ENCODE results near the gene ZNF33B.
"Not testable (repeated sequence)": the region's sequence is repeated elsewhere in the genome, so short reads cannot be mapped to it uniquely, and the experiment has no call there.

The ZNF33B gene

DNA sequence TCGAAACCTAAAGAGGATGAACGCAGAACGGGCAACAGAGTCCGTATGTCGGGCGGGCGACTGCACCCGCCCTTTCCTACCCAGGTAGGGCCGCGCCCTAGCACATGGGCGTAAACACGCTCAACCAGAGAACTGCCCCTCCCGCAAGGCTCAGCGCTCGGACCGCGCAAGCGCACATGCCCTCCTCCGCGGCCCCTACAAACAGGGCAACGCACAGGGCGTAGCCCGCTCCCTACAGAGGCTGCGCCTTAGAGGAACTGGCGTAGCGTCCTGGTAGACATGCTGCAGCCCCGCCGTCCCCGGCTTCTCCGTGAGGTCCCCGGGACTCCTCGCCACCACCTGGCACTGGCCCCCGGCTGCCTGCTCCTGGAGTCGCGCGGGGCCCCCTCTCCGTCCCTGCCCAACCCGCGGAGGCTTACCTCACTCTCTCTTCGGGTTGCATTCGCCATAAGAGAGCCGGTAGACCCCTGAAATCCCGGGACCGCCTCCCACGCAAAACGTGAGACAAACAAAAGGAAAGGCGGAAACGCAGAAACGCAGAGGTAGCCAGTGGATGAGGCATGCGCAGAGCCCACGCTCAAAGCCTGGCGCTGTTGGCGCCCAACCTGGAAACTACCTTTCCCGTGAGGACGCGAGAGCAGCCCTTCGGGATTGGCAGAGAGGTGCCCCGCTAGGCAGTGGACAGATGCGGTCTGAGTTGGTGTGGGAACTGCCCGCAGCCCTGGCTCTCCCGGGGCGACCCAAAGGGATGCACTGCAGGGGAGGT, at the start of gene ZNF33B:
ZNF33B (minus strand) TSS at position 516 of the 766 bp plus-strand sequence. CDS start 1,642 bp downstream, outside the sequence.
- DNase-seq (ENCODE audit: extremely low spot score, insufficient read length, low read depth): peak; percentile 80
- FAIRE-seq: peak; percentile 98

DNA sequence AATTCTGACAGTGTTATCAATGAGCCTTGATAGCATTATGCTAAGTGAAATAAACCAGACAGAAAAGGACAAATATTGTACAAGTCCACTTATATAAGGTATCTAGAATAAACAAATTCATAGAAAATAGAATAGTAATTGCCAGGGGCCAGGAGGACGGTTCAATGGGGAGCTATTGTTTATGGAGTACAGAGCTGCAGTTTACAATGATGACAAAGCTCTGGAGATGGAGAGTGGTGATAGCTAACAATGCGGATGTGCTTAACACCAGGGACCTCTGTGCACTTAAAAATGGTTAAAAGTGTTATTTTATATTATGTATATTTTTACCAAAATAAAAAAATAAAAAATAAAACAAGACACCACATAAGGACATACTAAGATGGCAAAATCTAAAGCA, 46.1 kb upstream of the ZNF33B start:
- DNase-seq (ENCODE audit: extremely low spot score, insufficient read length, low read depth) (no peak), FAIRE-seq (no peak)

DNA sequence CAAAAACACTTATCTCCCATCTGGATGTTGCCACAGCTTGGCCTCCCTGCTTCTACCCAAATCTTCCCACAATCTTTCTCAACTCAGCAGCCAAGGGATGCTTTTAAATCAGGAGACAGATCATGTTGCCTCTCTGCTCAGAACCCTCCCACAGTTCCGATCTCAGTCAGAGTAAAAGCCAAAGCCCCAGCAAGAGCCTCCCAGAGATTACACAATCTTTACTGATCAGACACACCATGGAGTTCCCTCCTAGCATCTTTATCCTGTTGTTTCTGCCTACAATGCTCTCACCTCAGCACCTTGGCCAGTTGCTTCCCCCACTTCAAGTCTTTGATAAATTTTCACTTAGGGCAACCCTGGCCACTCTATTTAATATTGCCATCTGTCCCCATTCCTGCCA, 41.9 kb upstream of the ZNF33B start:
- DNase-seq (ENCODE audit: extremely low spot score, insufficient read length, low read depth): no peak
- FAIRE-seq: no peak

DNA sequence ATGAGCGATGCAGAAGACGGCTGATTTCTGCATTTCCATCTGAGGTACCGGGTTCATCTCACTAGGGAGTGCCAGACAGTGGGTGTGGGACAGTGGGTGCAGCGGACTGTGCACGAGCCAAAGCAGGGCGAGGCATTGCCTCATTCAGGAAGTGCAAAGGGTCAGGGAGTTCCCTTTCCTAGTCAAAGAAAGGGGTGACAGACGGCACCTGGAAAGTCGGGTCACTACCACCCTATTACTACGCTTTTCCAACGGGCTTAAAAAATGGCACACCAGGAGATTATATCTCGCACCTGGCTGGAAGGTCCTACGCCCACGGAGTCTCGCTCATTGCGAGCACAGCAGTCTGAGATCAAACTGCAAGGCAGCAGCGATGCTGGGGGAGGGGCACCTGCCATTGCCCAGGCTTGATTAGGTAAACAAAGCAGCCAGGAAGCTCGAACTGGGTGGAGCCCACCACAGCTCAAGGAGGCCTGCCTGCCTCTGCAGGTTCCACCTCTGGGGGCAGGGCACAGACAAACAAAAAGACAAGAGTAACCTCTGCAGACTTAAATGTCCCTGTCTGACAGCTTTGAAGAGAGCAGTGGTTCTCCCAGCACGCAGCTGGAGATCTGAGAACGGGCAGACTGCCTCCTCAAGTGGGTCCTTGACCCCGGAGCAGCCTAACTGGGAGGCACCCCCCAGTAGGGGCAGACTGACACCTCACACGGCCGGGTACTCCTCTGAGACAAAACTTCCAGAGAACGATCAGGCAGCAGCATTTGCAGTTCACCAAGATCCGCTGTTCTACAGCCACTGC, 27.0 kb upstream of the ZNF33B start:
- not testable (repeated sequence) for DNase-seq (ENCODE audit: extremely low spot score, insufficient read length, low read depth); FAIRE-seq

DNA sequence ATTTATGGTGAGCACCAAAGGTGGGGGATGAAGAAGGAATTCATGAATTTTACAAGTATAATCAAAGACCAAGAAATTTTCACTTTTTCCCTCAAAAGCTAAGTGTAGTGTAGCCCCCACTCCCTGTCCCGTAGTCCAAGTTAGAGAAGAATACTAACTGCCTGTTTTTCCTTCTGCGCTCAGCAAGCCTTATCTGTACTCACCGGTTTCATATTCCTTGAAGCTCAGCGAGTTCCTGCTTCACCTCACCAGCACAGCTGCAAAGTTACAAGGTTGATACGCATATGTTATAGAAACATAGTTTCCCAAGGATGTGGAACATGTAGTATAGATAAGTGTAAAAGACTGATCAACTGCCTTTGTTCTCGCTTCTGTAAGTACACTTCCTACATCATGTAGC, 16.0 kb upstream of the ZNF33B start:
- DNase-seq (ENCODE audit: extremely low spot score, insufficient read length, low read depth): no peak
- no peak for FAIRE-seq

DNA sequence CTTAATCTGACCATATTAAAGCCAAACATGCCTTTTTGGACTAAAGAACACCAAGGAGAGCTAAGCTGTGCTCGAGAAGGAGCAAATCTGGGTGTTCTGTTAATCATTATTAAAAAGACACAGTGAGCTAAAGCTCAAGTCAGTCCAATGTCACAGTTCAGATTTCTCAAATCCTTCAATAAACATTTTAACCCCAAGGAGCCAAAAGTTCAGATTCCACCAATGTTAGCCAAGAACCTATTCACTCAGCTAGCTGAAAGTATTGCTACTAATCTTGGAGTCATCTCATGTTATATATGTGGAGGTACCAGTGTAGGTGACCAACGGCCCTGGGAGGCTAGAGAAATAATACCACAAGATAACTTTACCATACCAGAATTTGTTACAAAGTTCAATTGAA, 14.5 kb upstream of the ZNF33B start:
- no peak for DNase-seq (ENCODE audit: extremely low spot score, insufficient read length, low read depth)
- no peak for FAIRE-seq

DNA sequence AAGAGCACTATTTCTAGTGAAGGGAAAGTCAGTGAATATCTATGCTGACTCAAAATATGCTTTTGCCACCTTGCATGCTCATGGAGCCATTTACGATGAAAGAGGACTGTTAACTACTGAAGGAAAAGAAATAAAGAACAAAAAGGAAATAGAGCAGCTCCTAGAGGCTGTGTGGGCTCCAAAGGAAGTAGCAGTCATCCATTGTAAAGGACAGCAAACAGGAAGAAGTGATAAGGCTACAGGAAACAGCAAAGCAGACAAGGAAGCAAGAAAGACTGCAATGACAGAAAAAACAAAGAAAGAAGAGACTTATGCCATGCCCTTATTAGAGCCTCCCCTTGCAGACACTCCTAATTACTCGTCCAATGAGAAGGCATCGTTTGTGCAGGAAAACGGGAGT, 12.0 kb upstream of the ZNF33B start:
- no peak for DNase-seq (ENCODE audit: extremely low spot score, insufficient read length, low read depth)
- FAIRE-seq: no peak

DNA sequence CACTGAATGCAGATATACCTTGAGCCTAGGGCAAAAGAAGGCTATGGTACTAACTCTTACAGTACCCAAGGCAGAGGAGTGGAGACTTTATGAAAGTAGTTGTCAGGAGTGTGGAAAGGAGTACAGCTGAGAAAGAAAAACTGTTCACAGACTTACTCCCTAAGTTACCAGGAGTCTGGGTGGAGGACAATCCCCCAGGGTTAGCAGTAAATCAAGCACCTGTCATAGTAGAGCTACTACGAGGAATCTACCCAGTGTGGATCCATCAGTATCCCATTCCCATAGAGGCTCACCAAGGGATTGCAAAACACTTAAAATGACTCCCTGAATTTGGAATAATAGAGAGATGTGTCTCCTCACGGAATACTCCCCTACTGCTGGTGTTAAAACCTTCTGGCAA, 10.1 kb upstream of the ZNF33B start:
- FAIRE-seq: no peak
- no peak for DNase-seq (ENCODE audit: extremely low spot score, insufficient read length, low read depth)

DNA sequence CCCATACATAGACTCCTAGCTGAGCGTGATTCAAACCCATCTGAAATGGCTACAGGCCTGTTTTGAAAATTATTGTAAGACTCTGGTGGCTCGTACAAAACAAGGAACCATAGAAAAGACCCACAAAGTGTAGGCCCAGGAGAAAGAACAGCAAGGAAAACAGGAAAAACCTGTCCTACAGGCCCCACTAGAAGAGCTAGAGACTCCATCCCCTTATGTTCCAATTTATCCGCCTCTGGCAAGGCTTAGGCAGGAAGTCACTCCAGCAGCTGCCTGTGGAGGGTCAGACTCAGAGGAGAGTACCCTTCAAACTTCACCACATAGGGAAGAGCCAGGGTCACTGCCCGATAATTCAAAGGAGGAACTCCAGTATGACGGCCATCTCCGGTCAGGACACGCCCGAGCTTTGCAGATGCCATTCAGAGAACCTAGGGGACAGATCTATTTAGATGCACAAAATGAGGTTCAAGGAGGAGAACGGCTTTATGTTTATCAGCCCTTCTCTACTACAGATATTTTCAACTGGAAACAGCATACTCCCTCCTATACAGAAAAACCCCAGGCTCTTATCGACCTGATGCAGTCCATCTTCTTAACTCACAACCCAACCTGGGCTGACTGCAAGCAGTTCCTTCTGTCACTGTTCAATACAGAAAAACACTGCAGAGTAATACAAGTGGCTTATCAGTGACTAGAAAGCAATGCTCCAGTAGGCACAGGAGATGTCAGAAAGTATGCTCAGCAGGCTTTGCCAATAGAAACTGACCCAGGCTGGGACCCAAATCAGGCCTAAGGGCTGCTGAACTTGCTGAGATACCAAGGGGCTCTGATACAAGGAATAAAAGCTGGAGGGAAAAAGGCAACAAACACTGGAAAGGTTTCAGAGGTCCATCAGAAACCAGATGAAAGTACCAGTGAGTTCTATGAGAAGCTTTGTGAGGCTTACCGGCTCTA, 8.6 kb upstream of the ZNF33B start:
- DNase-seq (ENCODE audit: extremely low spot score, insufficient read length, low read depth) (no peak), FAIRE-seq (no peak)

DNA sequence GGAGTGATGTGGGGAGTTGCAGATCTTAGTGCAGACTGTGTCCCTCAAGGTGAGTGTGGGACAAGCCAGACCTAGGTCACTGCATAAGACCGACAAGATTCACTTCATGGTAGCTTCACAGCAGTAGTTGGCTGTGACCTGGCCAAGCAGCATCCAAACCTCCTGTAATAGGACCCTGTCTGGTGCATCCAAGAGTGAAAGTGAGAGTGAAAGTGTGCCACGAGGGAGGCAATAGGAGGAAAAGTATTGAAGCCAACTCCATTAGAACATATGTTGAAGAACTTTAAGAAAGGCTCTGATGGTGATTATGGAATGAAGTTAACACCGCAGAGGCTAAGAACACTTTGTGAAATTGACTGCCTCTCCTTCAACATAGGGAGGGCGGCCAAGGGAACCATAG, 7.8 kb upstream of the ZNF33B start:
- no peak for DNase-seq (ENCODE audit: extremely low spot score, insufficient read length, low read depth)
- FAIRE-seq: no peak

DNA sequence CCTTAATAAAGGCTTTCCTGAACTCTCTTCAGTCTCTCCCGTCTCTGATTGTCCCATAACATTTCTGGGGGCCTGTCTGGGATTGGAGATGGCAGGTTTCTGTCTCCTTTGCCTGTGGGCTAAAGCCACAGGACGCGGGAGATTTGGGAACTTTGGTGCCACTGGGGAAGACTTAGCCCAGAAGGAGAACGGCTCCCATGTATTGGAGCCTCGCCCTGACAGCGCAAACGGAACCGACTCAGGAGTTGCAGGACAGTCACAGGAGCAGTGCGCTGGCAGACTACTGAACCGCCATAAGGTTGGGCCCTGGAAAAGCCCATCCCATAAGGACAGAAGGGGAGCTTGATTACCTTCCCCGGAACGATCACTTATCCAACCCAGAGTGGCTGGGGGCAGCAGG, 7.1 kb upstream of the ZNF33B start:
- no peak for FAIRE-seq

DNA sequence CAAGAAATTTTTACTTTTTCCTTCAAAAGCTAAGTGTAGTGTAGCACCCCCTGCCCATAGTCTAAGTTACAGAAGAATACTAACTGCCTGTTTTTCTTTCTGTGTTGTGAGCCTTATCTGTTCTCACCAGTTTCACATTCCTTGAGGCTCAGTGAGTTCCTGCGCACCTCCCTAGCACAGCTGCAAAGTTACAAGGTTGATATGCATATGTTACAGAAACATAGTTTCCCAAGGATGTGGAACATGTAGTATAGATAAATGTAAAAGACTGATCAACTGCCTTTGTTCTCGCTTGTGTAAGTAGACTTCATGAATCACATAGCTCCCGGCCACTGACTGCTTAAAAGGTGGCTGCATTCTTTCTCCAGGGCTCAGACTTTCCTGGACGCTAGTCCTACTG, 6.7 kb upstream of the ZNF33B start:
- FAIRE-seq: no peak
- DNase-seq (ENCODE audit: extremely low spot score, insufficient read length, low read depth): no peak

More for the DNA sequence above, 7.1 kb upstream of the ZNF33B start:
- no peak for DNase-seq (ENCODE audit: extremely low spot score, insufficient read length, low read depth)

DNA sequence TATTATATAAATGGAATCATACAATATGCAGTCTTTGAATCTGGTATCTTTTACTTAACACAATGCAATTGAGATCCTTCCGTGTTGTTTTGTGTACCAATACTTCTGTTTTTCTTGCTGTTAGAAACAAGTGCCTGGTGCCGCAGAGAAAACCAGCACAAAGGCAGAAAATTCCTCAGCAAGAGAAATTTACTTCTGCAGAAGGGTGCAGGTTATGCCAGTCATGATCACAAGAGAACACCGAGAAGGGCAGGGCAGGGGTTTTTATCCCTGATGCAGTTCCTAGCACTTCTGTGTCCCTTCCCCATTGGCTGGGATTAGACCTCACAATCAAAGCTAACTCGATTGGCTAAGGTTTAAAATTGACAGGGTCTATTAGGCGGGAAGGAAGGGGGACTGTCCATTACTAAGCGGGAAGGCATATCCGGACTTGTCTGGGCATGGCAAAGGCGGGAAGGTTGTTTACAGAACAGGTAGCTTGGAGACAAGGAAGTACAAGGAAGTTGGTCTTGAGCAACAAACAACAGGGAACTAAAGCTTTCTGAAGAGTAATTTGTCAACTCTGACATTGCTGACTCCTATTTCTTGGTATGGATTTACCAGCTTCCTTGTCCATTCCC, 2.4 kb upstream of the ZNF33B start:
- FAIRE-seq: no peak

DNA sequence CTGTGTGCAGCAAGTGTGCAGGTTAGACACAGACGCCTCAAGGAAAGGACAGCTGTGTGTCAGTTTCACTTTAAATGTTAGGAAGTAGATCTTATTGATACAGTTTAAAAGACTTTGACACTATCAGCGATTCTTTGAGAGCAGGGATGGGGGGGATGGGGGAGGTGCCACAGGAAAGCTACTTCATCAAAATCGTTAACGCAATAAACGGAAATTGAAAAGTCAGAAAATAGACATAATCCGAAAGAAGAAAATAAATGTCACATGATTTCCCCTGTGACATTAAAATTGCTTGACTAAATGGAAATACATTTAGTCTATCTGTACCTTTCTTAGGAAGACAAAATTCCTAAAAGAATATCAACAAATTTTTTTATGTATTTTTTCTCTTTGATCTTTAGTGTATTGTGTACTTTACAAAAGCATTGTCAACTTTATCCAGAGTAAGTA, 476 bp upstream of the ZNF33B start:
- FAIRE-seq: no peak
- no peak for DNase-seq (ENCODE audit: extremely low spot score, insufficient read length, low read depth)

More for the DNA sequence above, 2.4 kb upstream of the ZNF33B start:
- no peak for DNase-seq (ENCODE audit: extremely low spot score, insufficient read length, low read depth)

DNA sequence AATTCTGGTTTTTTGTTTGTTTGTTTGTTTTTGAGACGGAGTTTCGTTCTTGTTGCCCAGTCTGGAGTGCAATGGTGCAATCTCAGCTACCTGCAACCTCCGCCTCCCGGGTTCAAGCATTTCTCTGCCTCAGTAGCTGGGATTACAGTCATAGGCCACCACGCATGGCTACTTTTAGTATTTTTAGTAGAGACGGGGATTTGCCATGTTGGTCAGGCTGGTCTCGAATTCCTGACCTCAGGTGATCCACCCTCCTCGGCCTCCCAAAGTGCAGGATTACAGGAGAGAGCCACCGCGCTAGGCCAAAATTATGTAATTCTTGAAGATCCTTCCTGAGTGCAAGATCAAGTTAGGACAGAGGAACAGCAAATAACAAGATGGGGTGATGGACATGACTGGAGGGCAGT, 719 bp downstream of the ZNF33B start:
- DNase-seq (ENCODE audit: extremely low spot score, insufficient read length, low read depth) (no peak), FAIRE-seq (no peak)

DNA sequence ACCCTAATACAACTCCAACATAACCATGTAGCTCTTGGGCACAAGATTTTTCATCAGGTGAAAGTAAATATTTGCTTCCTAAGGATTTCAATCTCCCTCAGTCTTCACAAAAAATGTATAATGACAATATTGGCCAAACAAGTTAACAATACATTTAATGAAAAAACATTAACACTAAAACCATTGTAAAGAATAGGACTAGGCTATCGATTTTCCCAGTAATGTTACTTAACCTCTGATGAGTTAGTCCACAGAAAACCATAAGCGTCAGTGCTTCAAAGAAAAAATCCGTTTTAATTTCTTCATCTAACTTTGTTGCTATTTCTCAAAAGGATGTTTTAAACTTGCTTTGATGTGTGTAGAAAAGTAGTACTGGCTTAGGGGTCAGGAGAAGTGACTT, 1.2 kb downstream of the ZNF33B start:
- FAIRE-seq (no peak), DNase-seq (ENCODE audit: extremely low spot score, insufficient read length, low read depth) (no peak)

DNA sequence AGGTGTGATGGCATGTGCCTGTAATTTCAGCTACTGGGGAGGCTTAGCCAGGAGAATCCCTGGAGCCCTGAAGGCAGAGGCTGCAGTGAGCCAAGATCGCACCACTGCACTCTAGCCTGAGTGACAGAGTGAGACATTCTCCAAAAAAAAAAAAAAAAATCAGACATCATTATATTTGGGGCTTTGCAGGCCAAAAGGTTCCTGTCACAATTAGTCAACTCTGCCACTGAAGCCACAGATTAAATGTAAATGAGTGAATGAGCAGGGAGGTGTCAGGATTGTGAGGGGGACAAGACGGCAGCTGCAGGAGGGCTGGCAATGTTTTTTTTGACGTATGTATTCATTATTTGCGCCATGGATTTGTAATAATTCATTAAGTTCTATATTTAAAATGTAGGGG, 3.3 kb downstream of the ZNF33B start:
- DNase-seq (ENCODE audit: extremely low spot score, insufficient read length, low read depth): no peak
- FAIRE-seq: no peak

DNA sequence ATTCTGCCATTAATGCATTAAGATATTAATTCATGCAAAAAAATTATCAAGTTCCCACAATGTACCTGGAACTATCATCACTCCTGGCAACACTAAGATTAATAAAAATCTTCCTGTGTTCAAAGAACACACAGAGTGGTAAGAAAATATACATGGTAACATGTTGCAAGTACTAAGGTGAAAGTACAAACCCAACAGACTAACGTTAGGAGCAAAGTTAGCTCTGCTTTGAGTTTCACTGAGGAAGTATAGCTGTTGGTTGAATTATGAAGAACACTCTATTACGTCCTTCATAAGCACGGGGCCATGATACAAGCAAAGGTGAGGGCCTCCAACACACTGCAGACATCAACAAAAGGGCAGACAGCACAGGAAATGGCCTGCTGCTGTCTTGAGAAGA, 5.8 kb downstream of the ZNF33B start:
- FAIRE-seq (no peak), DNase-seq (ENCODE audit: extremely low spot score, insufficient read length, low read depth) (no peak)

DNA sequence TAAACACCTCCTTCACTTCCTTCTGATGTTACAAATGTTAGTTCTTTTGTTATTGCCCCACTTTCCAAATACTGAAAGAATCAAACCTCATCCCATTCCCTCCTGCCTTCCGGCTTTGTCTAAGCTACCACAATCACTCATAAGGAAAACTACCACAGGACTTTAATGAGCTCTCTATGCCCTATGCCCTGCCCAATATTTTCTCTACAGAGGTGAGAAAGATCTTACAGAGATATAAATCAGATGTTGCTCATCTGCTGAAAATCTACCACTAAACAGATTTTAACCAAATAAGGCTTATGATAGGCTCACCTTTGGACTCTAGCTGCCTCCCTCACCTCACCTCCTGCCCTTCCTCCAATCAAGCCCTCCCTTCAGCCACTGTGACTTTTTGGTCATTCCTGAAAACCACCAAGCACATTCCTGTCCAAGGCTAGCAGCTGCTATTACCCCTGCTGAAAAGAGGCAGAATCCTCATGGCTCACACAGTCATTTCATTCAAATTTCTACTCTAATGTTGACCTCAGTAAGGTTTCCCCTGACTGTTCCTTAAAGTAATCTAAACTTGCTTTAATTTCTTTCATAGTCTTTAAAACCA, 7.7 kb downstream of the ZNF33B start:
- FAIRE-seq: peak; percentile 9
- DNase-seq (ENCODE audit: extremely low spot score, insufficient read length, low read depth): no peak
